ENCODE results near the gene VDAC2. TPM values are rescaled to one million over a fixed set of nuclear protein-coding genes. Genes with fewer than 3 reads are reported as not detected.

The VDAC2 gene
- total and polyA plus RNA-seq, 2 experiments from 2014 or later: 242 to 311 TPM

DNA sequence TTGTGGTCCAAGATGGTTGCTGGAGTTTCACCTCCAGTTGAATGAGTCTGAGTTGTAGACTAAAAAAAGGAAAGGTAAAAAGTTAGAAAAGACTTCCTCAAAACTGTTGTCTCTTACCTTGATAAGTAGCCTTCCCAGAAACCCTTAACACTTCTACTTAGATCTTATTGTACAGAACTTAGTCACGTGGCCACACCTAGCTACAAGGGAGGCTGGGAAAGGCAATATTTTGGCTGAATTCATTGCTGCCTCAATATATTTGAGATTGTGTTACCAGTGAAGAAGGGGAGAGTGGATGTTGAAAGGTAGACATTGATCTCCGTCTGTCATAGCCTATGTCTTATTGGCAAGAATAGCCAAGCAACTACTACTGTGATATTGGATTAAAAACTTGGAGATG, 35.5 kb upstream of the VDAC2 start:
- Histone ChIP-seq H3K4me2 (no peak overlapping the region), H3K27ac (ENCODE audit: low read depth) (no peak overlapping the region), H3K36me3 (ENCODE audit: insufficient read depth) (no peaks in the 10 kb centered on the region), H3K27me3 (ENCODE audit: insufficient read depth) (no peaks in the 10 kb centered on the region), H3K9me2 (ENCODE audit: insufficient read depth) (no peaks in the 10 kb centered on the region), H3K4me1 (ENCODE audit: insufficient read depth) (no peaks in the 10 kb centered on the region), H3K79me2 (replicated peaks; ENCODE audit: insufficient read depth) (no peaks in the 10 kb centered on the region), H2AFZ (no peak overlapping the region), H3F3A (replicated peaks; ENCODE audit: low read depth) (no peaks in the 10 kb centered on the region), H4K20me1 (replicated peaks; ENCODE audit: insufficient read depth) (no peaks in the 10 kb centered on the region; the same call in 1 of the 2 replicates), H3K4me3 (no peak overlapping the region)
- DNase-seq (ENCODE audit: low spot score): no peak
- H3K4me1 Mint-ChIP-seq: no peaks in the 10 kb centered on the region
- no peaks in the 10 kb centered on the region for H3K36me3 Mint-ChIP-seq (ENCODE audit: low read depth)
- H3K9me3 Mint-ChIP-seq: no peaks in the 10 kb centered on the region
- H3K27me3 Mint-ChIP-seq (ENCODE audit: insufficient read depth, low read depth, poor library complexity): no peaks in the 10 kb centered on the region
- no peak for ATAC-seq
- H3K27ac Mint-ChIP-seq: no peak overlapping the region
- H3K4me3 Mint-ChIP-seq: no peak overlapping the region
- TF ChIP-seq ZNF331 (CRISPR knock-in tag; IDR thresholded peaks at IDR 0.05; ENCODE audit: low read depth): no peak
- TF ChIP-seq, protein P1, sequence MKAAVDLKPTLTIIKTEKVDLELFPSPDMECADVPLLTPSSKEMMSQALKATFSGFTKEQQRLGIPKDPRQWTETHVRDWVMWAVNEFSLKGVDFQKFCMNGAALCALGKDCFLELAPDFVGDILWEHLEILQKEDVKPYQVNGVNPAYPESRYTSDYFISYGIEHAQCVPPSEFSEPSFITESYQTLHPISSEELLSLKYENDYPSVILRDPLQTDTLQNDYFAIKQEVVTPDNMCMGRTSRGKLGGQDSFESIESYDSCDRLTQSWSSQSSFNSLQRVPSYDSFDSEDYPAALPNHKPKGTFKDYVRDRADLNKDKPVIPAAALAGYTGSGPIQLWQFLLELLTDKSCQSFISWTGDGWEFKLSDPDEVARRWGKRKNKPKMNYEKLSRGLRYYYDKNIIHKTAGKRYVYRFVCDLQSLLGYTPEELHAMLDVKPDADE (IDR thresholded peaks at IDR 0.05): no peak
- no peak for TF ChIP-seq EZH2 (IDR thresholded peaks at IDR 0.05; ENCODE audit: low read depth, unreplicated experiment)
- TF ChIP-seq EZH2phosphoT487 (IDR thresholded peaks at IDR 0.05; ENCODE audit: unreplicated experiment): no peak
- TF ChIP-seq, protein P2, sequence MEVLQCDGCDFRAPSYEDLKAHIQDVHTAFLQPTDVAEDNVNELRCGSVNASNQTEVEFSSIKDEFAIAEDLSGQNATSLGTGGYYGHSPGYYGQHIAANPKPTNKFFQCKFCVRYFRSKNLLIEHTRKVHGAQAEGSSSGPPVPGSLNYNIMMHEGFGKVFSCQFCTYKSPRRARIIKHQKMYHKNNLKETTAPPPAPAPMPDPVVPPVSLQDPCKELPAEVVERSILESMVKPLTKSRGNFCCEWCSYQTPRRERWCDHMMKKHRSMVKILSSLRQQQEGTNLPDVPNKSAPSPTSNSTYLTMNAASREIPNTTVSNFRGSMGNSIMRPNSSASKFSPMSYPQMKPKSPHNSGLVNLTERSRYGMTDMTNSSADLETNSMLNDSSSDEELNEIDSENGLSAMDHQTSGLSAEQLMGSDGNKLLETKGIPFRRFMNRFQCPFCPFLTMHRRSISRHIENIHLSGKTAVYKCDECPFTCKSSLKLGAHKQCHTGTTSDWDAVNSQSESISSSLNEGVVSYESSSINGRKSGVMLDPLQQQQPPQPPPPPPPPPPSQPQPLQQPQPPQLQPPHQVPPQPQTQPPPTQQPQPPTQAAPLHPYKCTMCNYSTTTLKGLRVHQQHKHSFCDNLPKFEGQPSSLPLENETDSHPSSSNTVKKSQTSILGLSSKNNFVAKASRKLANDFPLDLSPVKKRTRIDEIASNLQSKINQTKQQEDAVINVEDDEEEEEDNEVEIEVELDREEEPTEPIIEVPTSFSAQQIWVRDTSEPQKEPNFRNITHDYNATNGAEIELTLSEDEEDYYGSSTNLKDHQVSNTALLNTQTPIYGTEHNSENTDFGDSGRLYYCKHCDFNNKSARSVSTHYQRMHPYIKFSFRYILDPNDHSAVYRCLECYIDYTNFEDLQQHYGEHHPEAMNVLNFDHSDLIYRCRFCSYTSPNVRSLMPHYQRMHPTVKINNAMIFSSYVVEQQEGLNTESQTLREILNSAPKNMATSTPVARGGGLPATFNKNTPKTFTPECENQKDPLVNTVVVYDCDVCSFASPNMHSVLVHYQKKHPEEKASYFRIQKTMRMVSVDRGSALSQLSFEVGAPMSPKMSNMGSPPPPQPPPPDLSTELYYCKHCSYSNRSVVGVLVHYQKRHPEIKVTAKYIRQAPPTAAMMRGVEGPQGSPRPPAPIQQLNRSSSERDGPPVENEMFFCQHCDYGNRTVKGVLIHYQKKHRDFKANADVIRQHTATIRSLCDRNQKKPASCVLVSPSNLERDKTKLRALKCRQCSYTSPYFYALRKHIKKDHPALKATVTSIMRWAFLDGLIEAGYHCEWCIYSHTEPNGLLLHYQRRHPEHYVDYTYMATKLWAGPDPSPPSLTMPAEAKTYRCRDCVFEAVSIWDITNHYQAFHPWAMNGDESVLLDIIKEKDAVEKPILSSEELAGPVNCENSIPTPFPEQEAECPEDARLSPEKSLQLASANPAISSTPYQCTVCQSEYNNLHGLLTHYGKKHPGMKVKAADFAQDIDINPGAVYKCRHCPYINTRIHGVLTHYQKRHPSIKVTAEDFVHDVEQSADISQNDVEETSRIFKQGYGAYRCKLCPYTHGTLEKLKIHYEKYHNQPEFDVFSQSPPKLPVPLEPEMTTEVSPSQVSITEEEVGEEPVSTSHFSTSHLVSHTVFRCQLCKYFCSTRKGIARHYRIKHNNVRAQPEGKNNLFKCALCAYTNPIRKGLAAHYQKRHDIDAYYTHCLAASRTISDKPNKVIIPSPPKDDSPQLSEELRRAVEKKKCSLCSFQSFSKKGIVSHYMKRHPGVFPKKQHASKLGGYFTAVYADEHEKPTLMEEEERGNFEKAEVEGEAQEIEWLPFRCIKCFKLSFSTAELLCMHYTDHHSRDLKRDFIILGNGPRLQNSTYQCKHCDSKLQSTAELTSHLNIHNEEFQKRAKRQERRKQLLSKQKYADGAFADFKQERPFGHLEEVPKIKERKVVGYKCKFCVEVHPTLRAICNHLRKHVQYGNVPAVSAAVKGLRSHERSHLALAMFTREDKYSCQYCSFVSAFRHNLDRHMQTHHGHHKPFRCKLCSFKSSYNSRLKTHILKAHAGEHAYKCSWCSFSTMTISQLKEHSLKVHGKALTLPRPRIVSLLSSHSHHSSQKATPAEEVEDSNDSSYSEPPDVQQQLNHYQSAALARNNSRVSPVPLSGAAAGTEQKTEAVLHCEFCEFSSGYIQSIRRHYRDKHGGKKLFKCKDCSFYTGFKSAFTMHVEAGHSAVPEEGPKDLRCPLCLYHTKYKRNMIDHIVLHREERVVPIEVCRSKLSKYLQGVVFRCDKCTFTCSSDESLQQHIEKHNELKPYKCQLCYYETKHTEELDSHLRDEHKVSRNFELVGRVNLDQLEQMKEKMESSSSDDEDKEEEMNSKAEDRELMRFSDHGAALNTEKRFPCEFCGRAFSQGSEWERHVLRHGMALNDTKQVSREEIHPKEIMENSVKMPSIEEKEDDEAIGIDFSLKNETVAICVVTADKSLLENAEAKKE (CRISPR knock-in tag; IDR thresholded peaks at IDR 0.05): no peak
- TF ChIP-seq ZNF114 (CRISPR knock-in tag; IDR thresholded peaks at IDR 0.05): no peak
- TF ChIP-seq, protein P3, sequence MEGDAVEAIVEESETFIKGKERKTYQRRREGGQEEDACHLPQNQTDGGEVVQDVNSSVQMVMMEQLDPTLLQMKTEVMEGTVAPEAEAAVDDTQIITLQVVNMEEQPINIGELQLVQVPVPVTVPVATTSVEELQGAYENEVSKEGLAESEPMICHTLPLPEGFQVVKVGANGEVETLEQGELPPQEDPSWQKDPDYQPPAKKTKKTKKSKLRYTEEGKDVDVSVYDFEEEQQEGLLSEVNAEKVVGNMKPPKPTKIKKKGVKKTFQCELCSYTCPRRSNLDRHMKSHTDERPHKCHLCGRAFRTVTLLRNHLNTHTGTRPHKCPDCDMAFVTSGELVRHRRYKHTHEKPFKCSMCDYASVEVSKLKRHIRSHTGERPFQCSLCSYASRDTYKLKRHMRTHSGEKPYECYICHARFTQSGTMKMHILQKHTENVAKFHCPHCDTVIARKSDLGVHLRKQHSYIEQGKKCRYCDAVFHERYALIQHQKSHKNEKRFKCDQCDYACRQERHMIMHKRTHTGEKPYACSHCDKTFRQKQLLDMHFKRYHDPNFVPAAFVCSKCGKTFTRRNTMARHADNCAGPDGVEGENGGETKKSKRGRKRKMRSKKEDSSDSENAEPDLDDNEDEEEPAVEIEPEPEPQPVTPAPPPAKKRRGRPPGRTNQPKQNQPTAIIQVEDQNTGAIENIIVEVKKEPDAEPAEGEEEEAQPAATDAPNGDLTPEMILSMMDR (conservative IDR thresholded peaks at IDR 0.05; ENCODE audit: low read depth in 2 of 2): no peak
- TF ChIP-seq, protein P4, sequence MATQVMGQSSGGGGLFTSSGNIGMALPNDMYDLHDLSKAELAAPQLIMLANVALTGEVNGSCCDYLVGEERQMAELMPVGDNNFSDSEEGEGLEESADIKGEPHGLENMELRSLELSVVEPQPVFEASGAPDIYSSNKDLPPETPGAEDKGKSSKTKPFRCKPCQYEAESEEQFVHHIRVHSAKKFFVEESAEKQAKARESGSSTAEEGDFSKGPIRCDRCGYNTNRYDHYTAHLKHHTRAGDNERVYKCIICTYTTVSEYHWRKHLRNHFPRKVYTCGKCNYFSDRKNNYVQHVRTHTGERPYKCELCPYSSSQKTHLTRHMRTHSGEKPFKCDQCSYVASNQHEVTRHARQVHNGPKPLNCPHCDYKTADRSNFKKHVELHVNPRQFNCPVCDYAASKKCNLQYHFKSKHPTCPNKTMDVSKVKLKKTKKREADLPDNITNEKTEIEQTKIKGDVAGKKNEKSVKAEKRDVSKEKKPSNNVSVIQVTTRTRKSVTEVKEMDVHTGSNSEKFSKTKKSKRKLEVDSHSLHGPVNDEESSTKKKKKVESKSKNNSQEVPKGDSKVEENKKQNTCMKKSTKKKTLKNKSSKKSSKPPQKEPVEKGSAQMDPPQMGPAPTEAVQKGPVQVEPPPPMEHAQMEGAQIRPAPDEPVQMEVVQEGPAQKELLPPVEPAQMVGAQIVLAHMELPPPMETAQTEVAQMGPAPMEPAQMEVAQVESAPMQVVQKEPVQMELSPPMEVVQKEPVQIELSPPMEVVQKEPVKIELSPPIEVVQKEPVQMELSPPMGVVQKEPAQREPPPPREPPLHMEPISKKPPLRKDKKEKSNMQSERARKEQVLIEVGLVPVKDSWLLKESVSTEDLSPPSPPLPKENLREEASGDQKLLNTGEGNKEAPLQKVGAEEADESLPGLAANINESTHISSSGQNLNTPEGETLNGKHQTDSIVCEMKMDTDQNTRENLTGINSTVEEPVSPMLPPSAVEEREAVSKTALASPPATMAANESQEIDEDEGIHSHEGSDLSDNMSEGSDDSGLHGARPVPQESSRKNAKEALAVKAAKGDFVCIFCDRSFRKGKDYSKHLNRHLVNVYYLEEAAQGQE (IDR thresholded peaks at IDR 0.05; ENCODE audit: unreplicated experiment): no peak
- TF ChIP-seq STAT1 (IDR thresholded peaks at IDR 0.05; ENCODE audit: unreplicated experiment): no peak
- no peak for TF ChIP-seq POLR2AphosphoS5 (IDR thresholded peaks at IDR 0.05; ENCODE audit: low read depth)

Data from GM23338 (cell line).